ENCODE measurements around the gene CRYAA. TPM values are rescaled to one million over a fixed set of nuclear protein-coding genes. Genes with fewer than 3 reads are reported as not detected.

The CRYAA gene
- total RNA-seq, 2 donors from 2014 or later = not detected

GRCh38 chr21:43190544-43190943, 21.7 kb downstream of the CRYAA start:
- Histone ChIP-seq H3K4me1 (replicated peaks) (no peaks in the 10 kb centered on the region), H3K27ac (no peak overlapping the region), H3K9me3 (no peaks in the 10 kb centered on the region), H3K4me3 (no peak overlapping the region), H3K36me3 (no peaks in the 10 kb centered on the region), H3K27me3 (replicated peaks; ENCODE audit: insufficient read depth) (no peaks in the 10 kb centered on the region)
- WGBS = 93% methylated on average over 6 of the region's 6 CpGs
- TF ChIP-seq POLR2AphosphoS5 (IDR thresholded peaks at IDR 0.05) (no peak), POLR2A (IDR thresholded peaks at IDR 0.05) (no peak), CTCF (IDR thresholded peaks at IDR 0.05) (no peak)
- no peak for DNase-seq (ENCODE audit: low spot score)
- intact Hi-C loops (cut with DNase I) = no loop called here

GRCh38 chr21:43190951-43191350, 22.1 kb downstream of the CRYAA start:
- intact Hi-C loops (cut with DNase I) = no loop called here
- Histone ChIP-seq H3K27me3 (replicated peaks; ENCODE audit: insufficient read depth) (no peaks in the 10 kb centered on the region), H3K27ac (no peak overlapping the region), H3K4me3 (no peak overlapping the region), H3K36me3 (no peaks in the 10 kb centered on the region), H3K9me3 (no peaks in the 10 kb centered on the region), H3K4me1 (replicated peaks) (no peaks in the 10 kb centered on the region)
- WGBS = 84% methylated on average over 5 of the region's 7 CpGs
- TF ChIP-seq POLR2A (IDR thresholded peaks at IDR 0.05) (no peak), CTCF (IDR thresholded peaks at IDR 0.05) (no peak), POLR2AphosphoS5 (IDR thresholded peaks at IDR 0.05) (no peak)
- peak; percentile 3 for DNase-seq (ENCODE audit: low spot score)

GRCh38 chr21:43191521-43191920, 22.7 kb downstream of the CRYAA start:
- H3K4me1 ChIP-seq (replicated peaks) = peaks cover 3% of the 10 kb centered on the region
- H3K36me3 ChIP-seq = no peaks in the 10 kb centered on the region
- TF ChIP-seq POLR2AphosphoS5 (IDR thresholded peaks at IDR 0.05) = no peak
- no peak for TF ChIP-seq CTCF (IDR thresholded peaks at IDR 0.05)
- TF ChIP-seq POLR2A (IDR thresholded peaks at IDR 0.05) = no peak
- no peak overlapping the region for H3K27ac ChIP-seq
- 64% methylated on average over 10 of the region's 10 CpGs for WGBS
- H3K4me3 ChIP-seq = no peak overlapping the region
- no peaks in the 10 kb centered on the region for H3K9me3 ChIP-seq
- no peaks in the 10 kb centered on the region for H3K27me3 ChIP-seq (replicated peaks; ENCODE audit: insufficient read depth)
- no peak for DNase-seq (ENCODE audit: low spot score)
- intact Hi-C loops (cut with DNase I) = no loop called here

- no peaks in the 10 kb centered on the region for H3K9me3 ChIP-seq
- H3K27ac ChIP-seq = no peak overlapping the region
- TF ChIP-seq CTCF (IDR thresholded peaks at IDR 0.05) = no peak
- no peak for TF ChIP-seq POLR2A (IDR thresholded peaks at IDR 0.05)
- TF ChIP-seq POLR2AphosphoS5 (IDR thresholded peaks at IDR 0.05) = no peak
- no peak overlapping the region for H3K4me3 ChIP-seq
- intact Hi-C loops (cut with DNase I) = no loop called here
- peaks cover 5% of the 10 kb centered on the region for H3K4me1 ChIP-seq (replicated peaks)
- H3K27me3 ChIP-seq (replicated peaks; ENCODE audit: insufficient read depth) = no peaks in the 10 kb centered on the region
- DNase-seq (ENCODE audit: low spot score) = no peak
- 93% methylated on average over 7 of the region's 7 CpGs for WGBS
- H3K36me3 ChIP-seq = no peaks in the 10 kb centered on the region
Observed at GRCh38 chr21:43191971-43192370, 23.2 kb downstream of the CRYAA start.

GRCh38 chr21:43192501-43193081, 23.8 kb downstream of the CRYAA start:
- 86% methylated on average over 8 of the region's 8 CpGs for WGBS
- H3K4me3 ChIP-seq = no peak overlapping the region
- H3K4me1 ChIP-seq (replicated peaks) = peaks cover 5% of the 10 kb centered on the region
- H3K9me3 ChIP-seq = no peaks in the 10 kb centered on the region
- intact Hi-C loops (cut with DNase I) = no loop called here
- H3K36me3 ChIP-seq = no peaks in the 10 kb centered on the region
- peak; percentile 2 for DNase-seq (ENCODE audit: low spot score)
- TF ChIP-seq CTCF (IDR thresholded peaks at IDR 0.05) = no peak
- TF ChIP-seq POLR2A (IDR thresholded peaks at IDR 0.05) = no peak
- TF ChIP-seq POLR2AphosphoS5 (IDR thresholded peaks at IDR 0.05) = no peak
- no peak overlapping the region for H3K27ac ChIP-seq
- H3K27me3 ChIP-seq (replicated peaks; ENCODE audit: insufficient read depth) = no peaks in the 10 kb centered on the region

Data from prostate gland (tissue), 2 donors.